ENCODE data around the gene GALNT16. TPM values are rescaled to one million over a fixed set of nuclear protein-coding genes. Genes with fewer than 3 reads are reported as not detected.

GALNT16 gene
- total and polyA plus RNA-seq, 2 of the 8 experiments (the other 6 are each of a cell fraction or from before 2014, with no cell fraction given) = 5.4 to 6.3 TPM

- TF ChIP-seq CHD7 (IDR thresholded peaks at IDR 0.05; ENCODE audit: insufficient replicate concordance, low read length) (no peak), ATF2 (IDR thresholded peaks at IDR 0.05; ENCODE audit: low read length) (no peak), CTCF (IDR thresholded peaks at IDR 0.05; ENCODE audit: control extremely low read depth in 1 of 3, insufficient read depth in 1 of 3, low read depth in 1 of 3, low read length in 3 of 3) (peak; percentile 35 to 61 (median 37))
Measured at GRCh38 chr14:69287098-69288010, 27.4 kb downstream of the GALNT16 start (continued).

Data from H1 (cell line).